GM12891 (cell line): ENCODE results near the gene SYNGAP1.

Experiments
- PAX5 ChIP-seq: IDR thresholded peaks from 2 replicates; pipeline ENCODE4 v1.6.1; 2011; ENCODE audit warnings: low read length, moderate library complexity, mild to moderate bottlenecking; ENCODE audit not compliant: insufficient read depth, severe bottlenecking
- POLR2A ChIP-seq: IDR thresholded peaks from 2 replicates; pipeline ENCODE4 v1.6.1; 2011; ENCODE audit warnings: low read depth, low read length, control low read depth
- POLR2AphosphoS5 ChIP-seq: IDR thresholded peaks from 2 replicates; pipeline ENCODE4 v1.6.1; 2011; ENCODE audit warnings: low read depth, low read length, control low read depth
- SPI1 ChIP-seq: IDR thresholded peaks from 2 replicates; pipeline ENCODE4 v1.6.1; 2011; ENCODE audit warnings: low read depth, low read length, control low read depth
- TAF1 ChIP-seq: IDR thresholded peaks from 2 replicates; pipeline ENCODE4 v1.6.1; 2011; ENCODE audit warnings: low read depth, low read length, control low read depth

GRCh38 chr6:33440649-33441309, 20.9 kb downstream of the SYNGAP1 start:
- TF ChIP-seq POLR2AphosphoS5 (no peak), POLR2A (no peak), SPI1 (no peak), PAX5 (no peak), TAF1 (no peak)
